GM19452 (cell line): ENCODE measurements around the gene BCR.

ENCODE experiments used
- ATAC-seq: cut with Tn5 transposase; IDR thresholded peaks from one replicate; pipeline ENCODE4 v1.9.1; 2021; ENCODE audit not compliant: unreplicated experiment

The BCR gene

DNA sequence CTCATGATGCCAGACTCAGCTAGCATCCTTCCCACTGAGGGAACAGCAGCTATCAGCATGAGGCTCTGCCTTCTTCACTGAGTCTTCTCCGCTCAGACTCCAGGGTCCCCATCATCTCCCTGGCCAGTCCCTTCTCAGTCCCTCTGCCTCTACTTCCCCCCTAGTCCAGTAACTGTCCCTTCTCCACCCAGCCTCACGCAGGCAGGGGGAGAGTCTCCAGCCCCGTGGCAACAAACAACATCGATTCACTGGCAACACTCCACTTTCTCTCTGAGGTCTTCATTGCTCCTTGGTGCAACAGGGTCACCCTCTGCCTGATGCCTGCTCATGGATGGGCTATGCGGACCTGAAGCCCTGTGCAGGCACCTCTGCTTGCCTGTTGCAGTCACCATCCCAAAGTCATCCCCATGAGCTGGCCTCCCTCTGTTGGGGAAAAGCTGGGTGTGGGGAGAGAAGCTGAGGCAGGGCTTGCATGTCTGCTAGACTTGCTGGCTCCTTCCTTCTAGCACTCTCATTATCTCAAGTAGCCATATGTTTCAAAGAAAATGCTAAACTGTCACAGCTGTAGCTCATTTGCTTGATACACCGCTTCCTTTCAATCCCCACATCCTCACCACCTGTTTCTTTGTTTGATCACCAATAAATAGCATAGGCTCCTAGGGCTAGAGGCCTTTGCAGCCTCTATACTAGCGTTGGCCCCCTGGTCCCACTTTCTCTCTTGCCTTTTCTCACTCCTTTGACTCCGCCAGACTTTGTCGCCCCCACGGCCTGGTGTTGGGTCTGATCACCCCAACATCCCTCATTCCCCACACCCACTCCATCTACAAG lies 4.3 kb upstream of the BCR start:
- no peak for ATAC-seq

- no peak for ATAC-seq
Measured at GRCh38 chr22:23176645-23177027, 3.7 kb upstream of the BCR start.

GRCh38 chr22:23177197-23177596 lies 3.1 kb upstream of the BCR start:
- no peak for ATAC-seq

GRCh38 chr22:23178512-23179254 lies 1.6 kb upstream of the BCR start:
- ATAC-seq, result no peak

GRCh38 chr22:23179381-23180299 lies 669 bp upstream of the BCR start:
- no peak for ATAC-seq

DNA sequence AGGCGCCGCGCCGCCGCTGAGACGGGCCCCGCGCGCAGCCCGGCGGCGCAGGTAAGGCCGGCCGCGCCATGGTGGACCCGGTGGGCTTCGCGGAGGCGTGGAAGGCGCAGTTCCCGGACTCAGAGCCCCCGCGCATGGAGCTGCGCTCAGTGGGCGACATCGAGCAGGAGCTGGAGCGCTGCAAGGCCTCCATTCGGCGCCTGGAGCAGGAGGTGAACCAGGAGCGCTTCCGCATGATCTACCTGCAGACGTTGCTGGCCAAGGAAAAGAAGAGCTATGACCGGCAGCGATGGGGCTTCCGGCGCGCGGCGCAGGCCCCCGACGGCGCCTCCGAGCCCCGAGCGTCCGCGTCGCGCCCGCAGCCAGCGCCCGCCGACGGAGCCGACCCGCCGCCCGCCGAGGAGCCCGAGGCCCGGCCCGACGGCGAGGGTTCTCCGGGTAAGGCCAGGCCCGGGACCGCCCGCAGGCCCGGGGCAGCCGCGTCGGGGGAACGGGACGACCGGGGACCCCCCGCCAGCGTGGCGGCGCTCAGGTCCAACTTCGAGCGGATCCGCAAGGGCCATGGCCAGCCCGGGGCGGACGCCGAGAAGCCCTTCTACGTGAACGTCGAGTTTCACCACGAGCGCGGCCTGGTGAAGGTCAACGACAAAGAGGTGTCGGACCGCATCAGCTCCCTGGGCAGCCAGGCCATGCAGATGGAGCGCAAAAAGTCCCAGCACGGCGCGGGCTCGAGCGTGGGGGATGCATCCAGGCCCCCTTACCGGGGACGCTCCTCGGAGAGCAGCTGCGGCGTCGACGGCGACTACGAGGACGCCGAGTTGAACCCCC lies 798 bp downstream of the BCR start:
- no peak for ATAC-seq

- no peak for ATAC-seq
Measured at GRCh38 chr22:23181721-23182308, 1.5 kb downstream of the BCR start.

DNA sequence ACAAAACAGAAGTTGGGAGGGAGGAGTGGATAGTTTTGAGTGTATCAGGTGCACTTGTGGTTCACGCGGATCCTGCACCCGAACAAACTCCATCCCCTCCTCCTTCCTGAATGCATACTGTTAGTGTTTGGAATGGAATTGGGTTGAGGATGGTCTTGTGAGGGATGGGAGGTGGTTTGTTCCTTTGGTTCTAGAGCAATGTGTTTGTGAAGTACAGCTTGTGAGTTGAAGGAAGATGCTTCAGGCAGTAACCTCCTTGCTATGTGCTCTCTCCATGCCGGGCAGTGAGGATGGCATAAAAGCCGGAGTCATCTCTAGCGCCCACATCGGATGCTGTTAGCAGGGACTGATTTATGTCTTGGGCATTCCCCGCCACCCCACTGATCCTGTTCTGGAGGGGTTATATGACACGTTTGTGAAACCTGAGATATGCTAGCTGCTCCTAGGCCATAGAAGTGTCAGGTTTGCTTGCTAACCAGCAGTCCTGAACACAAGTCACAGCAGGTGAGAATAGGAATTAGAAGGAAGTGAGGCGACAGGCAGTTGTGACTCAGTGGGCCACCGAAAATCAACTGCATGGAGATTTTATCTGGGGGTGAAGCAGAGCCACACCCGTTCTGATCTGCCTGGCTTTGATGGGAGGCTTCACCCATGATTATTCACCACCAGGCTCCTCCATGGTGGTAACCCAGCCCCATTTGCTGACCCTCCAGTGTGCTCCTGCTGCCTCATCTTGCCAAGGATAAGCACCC lies 2.2 kb downstream of the BCR start:
- ATAC-seq, result no peak

- ATAC-seq, result no peak
Measured at GRCh38 chr22:23183061-23183698, 2.9 kb downstream of the BCR start.

GRCh38 chr22:23184100-23184763 lies 3.9 kb downstream of the BCR start:
- no peak for ATAC-seq

DNA sequence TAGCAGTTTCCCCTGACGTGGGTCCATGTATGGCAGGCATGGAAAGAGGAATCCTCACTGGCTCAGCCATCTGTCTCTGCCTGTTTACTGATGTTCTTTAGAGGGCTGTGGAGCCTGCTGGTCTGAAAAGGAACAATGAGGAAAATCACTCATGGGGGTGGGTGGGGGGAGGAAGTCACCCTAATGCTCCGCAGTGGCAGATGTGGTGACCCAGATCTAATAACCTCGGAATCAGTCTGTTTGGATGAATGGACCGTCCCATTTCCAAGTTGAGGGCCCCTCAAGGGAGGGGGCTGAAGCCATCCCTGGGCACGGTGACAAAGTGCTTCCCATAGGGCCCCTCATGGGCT lies 4.4 kb downstream of the BCR start:
- ATAC-seq, result no peak

DNA sequence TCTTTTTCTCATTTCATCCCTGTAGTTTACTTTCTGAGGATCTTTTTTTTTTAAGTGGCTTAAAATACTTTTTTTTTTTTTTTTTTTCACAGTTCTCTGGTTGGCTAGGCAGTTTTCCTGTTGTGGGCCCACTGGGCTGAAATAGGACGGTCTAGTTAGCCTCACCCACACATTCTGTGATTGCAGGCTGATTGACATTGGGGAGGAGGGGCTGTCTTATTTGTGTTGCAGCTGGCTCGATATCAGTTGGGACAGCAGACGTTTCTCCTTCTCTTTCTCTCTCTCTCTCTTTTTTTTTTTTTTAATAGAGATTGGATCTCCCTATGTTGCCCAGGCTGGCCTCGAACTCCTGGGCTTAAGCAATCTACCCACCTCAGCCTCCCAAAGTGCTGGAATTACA lies 6.9 kb downstream of the BCR start:
- ATAC-seq, result no peak

- ATAC-seq, result no peak
Measured at GRCh38 chr22:23187871-23188700, 7.8 kb downstream of the BCR start.

DNA sequence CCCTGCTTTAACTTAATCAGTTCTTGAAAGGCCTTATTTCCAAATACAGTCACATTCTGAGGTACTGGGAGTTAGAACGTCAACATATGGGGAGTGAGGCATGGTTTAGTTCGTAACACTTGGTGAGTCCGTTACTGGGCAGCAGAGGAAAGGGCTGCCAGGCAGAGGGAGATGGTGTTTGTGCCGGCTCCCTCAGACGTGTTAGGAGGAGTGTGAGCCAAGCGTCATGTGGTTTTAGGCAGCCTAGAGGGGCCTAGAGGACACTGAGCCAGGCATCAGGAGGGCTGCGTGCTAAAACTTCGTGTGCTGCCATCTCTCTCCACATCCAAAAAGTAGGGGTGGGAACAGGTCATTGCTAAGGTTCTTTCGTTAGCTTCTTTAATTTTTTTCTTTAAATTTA lies 10.2 kb downstream of the BCR start:
- no peak for ATAC-seq

- ATAC-seq, result no peak
Measured at GRCh38 chr22:23192133-23192532, 11.8 kb downstream of the BCR start.

GRCh38 chr22:23192558-23192957 lies 12.2 kb downstream of the BCR start:
- ATAC-seq, result no peak

GRCh38 chr22:23193196-23193827 lies 13.0 kb downstream of the BCR start:
- no peak for ATAC-seq
